Tibial nerve (tissue), 4 donors: ENCODE measurements around the gene CACTIN. TPM values are rescaled to one million over a fixed set of nuclear protein-coding genes. Genes with fewer than 3 reads are reported as not detected.
"Not testable (repeated sequence)": the region's sequence is repeated elsewhere in the genome, so short reads cannot be mapped to it uniquely, and the experiment has no call there.

Experiments used
- DNase-seq, 2 donors: peaks; one replicate each; pipeline ENCODE4 v3.0.0-alpha.2; 2019; ENCODE audit warnings: low spot score in 2 of 2
- H3K27ac ChIP-seq, 4 donors: fragments of 200-600 bp; sonication (generic) in 3 of 4; one replicate each; pipeline ENCODE4 v1.5.1; 2017 to 2019; ENCODE audit warnings: mild to moderate bottlenecking in 1 of 4
- H3K27me3 ChIP-seq, 2 donors: fragments of 200-600 bp; sonication (generic) in 1 of 2; one replicate each; pipeline versions ENCODE4 v1.5.1 to v1.6.0; 2017 to 2019
- H3K36me3 ChIP-seq, 3 donors: fragments of 200-600 bp; sonication (generic); one replicate each; pipeline ENCODE4 v1.5.1; 2018 to 2019
- H3K4me1 ChIP-seq, 4 donors: fragments of 200-600 bp; sonication (generic) in 3 of 4; one replicate each; pipeline ENCODE4 v1.5.1; 2017 to 2019
- H3K4me3 ChIP-seq, 4 donors: fragments of 200-600 bp; sonication (generic) in 3 of 4; one replicate each; pipeline ENCODE4 v1.5.1; 2017 to 2019; ENCODE audit warnings: mild to moderate bottlenecking in 1 of 4, moderate library complexity in 1 of 4
- H3K9me3 ChIP-seq, 4 donors: fragments of 200-600 bp; sonication (generic) in 3 of 4; one replicate each; pipeline ENCODE4 v1.5.1; 2017 to 2019
- CTCF ChIP-seq, 5 experiments: fragments of 200-600 bp in 3 of 5; fragments of 450-650 bp in 2 of 5; sonication (generic) in 3 of 5; IDR thresholded peaks; one replicate each; pipeline ENCODE4 v1.5.1; 2016 to 2019; ENCODE audit warnings: antibody characterized with exemption in 5 of 5, mild to moderate bottlenecking in 3 of 5, moderate library complexity in 2 of 5
- EP300 ChIP-seq, 2 donors: sonication (generic); formaldehyde crosslinking; IDR thresholded peaks; one replicate each; pipeline ENCODE4 v1.6.1; 2017; ENCODE audit warnings: antibody characterized with exemption in 2 of 2, mild to moderate bottlenecking in 1 of 2
- POLR2A ChIP-seq, 2 donors: fragments of 450-650 bp; IDR thresholded peaks; one replicate each; pipeline ENCODE4 v1.6.1; 2017; ENCODE audit warnings: antibody characterized with exemption in 2 of 2, mild to moderate bottlenecking in 2 of 2, moderate library complexity in 2 of 2
- WGBS, 2 donors: methylation state at CpG; one replicate each; pipeline ENCODE4 v1.1.5; 2018; 5-methylcytosine and 5-hydroxymethylcytosine counted together
- total RNA-seq, 4 donors: library from RNA; depleted of rRNA; stranded (reverse); fragments of >200 nt; gene quantifications; one replicate each; pipeline ENCODE4 v1.1.0, GENCODE V29; 2016

CACTIN gene
- total RNA-seq, 4 donors from 2014 or later, result 22.9 to 59.1 (median 42.7) TPM

DNA sequence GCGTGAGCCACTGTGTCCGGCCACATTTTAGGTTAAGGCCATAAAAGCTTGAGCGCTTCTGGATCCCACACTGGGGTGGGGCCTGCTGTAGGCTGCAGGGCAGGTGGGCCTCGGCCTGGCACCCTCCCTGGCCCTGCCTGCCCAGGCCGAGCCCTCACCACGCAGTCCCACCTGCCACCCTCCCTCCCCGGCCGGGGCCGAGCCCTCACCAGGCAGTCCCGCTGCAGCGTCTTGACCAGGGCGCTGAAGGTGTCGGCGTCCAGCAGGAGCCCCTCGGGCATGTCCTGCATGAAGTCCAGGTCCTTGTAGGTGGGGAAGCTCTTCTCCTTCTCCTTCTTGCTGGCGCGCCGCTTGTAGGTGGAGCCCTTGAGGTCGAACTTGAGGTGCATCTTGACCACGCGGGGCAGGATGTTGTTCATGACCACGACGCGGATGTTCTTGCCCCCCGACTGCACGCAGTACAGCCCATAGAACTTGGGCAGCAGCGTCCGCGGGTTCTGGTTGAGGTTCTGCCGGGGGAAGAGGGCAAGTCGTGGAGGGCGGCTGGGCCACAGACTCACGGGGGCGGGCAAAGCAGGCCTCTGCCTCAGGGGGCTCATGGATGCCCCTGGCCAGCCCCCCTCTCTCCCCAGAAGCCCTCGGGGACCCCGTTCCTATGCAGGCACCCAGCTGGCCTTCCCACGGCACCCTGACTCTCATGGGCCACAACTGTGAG, 26.6 kb upstream of the CACTIN start:
- TF ChIP-seq CTCF (IDR thresholded peaks at IDR 0.05) (no peak), POLR2A (IDR thresholded peaks at IDR 0.05) (no peak)
- H3K27me3 ChIP-seq, result no peaks in the 10 kb centered on the region
- 89 to 93% methylated on average over 21 to 34 of the region's 37 CpGs for WGBS, 2 donors
- DNase-seq, result no peak
- H3K36me3 ChIP-seq, result peaks cover 7 to 86% (median 16%) of the 10 kb centered on the region in 3 donors
- H3K4me1 ChIP-seq, result peaks cover 0 to 10% (median 0%) of the 10 kb centered on the region in 4 donors
- no peak overlapping the region for H3K27ac ChIP-seq
- H3K4me3 ChIP-seq, result no peak overlapping the region
- H3K9me3 ChIP-seq, result no peaks in the 10 kb centered on the region

- no peak for DNase-seq
- WGBS, 2 donors, result 90 to 93% methylated on average over 14 of the region's 14 CpGs
- Histone ChIP-seq H3K27ac (no peak overlapping the region), H3K9me3 (no peaks in the 10 kb centered on the region), H3K4me3 (no peak overlapping the region), H3K36me3 (peaks cover 7 to 85% (median 16%) of the 10 kb centered on the region in 3 donors), H3K4me1 (peaks cover 0 to 10% (median 0%) of the 10 kb centered on the region in 4 donors), H3K27me3 (no peaks in the 10 kb centered on the region)
- TF ChIP-seq POLR2A (IDR thresholded peaks at IDR 0.05) (no peak), CTCF (IDR thresholded peaks at IDR 0.05) (no peak)
These were observed 25.8 kb upstream of the CACTIN start for GRCh38 chr19:3652422-3652821.

DNA sequence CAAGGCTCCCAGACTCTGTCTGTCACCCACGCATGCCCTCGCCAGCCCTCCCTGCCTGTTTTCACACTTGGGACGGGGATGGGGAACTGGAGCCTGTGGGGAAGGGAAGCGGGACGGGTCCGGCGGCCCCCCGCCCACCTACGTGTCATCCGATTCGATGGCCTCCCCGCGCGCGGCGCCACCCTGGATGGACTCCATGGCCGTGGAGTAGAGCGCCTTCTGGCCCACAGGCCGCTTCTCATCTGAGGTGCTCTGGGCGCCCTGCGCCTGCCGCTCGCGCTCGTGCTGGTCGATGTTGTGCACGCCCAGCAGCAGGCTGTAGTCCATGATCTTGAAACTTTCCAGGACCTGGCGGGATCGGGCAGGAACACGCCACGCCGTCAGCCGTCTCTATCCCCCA, 25.1 kb upstream of the CACTIN start:
- Histone ChIP-seq H3K27ac (no peak overlapping the region), H3K4me1 (peaks cover 0 to 10% (median 0%) of the 10 kb centered on the region in 4 donors), H3K9me3 (no peaks in the 10 kb centered on the region), H3K4me3 (no peak overlapping the region), H3K36me3 (peaks cover 7 to 85% (median 16%) of the 10 kb centered on the region in 3 donors), H3K27me3 (no peaks in the 10 kb centered on the region)
- WGBS, 2 donors, result 94 to 96% methylated on average over 27 to 33 of the region's 33 CpGs
- TF ChIP-seq EP300 (IDR thresholded peaks at IDR 0.05), result no peak
- DNase-seq, result no peak

- no peak overlapping the region for H3K4me3 ChIP-seq
- no peaks in the 10 kb centered on the region for H3K9me3 ChIP-seq
These were observed 23.3 kb upstream of the CACTIN start for GRCh38 chr19:3649888-3650287.

GRCh38 chr19:3648037-3648905, 21.7 kb upstream of the CACTIN start:
- no peaks in the 10 kb centered on the region for H3K27me3 ChIP-seq
- H3K36me3 ChIP-seq, result peaks cover 7 to 89% (median 12%) of the 10 kb centered on the region in 3 donors
- H3K9me3 ChIP-seq, result no peaks in the 10 kb centered on the region
- DNase-seq, result no peak
- H3K27ac ChIP-seq, result no peak overlapping the region
- no peak overlapping the region for H3K4me3 ChIP-seq
- 92 to 94% methylated on average over 10 to 24 of the region's 33 CpGs for WGBS, 2 donors
- TF ChIP-seq EP300 (IDR thresholded peaks at IDR 0.05) (no peak), POLR2A (IDR thresholded peaks at IDR 0.05) (no peak)
- H3K4me1 ChIP-seq, result peaks cover 0 to 30% (median 0%) of the 10 kb centered on the region in 4 donors

More at GRCh38 chr19:3649888-3650287, 23.3 kb upstream of the CACTIN start:
- TF ChIP-seq CTCF (IDR thresholded peaks at IDR 0.05) (no peak), POLR2A (IDR thresholded peaks at IDR 0.05) (no peak), EP300 (IDR thresholded peaks at IDR 0.05) (no peak)
- no peak for DNase-seq
- Histone ChIP-seq H3K36me3 (peaks cover 7 to 85% (median 16%) of the 10 kb centered on the region in 3 donors), H3K27ac (peak overlapping the region in 2 of 4 donors; percentile 24 to 52), H3K27me3 (no peaks in the 10 kb centered on the region), H3K4me1 (peaks cover 0 to 18% (median 0%) of the 10 kb centered on the region in 4 donors)
- WGBS, 2 donors, result 87 to 91% methylated on average over 6 to 10 of the region's 16 CpGs

GRCh38 chr19:3647102-3647501, 20.5 kb upstream of the CACTIN start:
- 90 to 97% methylated on average over 5 of the region's 5 CpGs for WGBS, 2 donors
- H3K9me3 ChIP-seq, H3K4me3 ChIP-seq, H3K27ac ChIP-seq, H3K27me3 ChIP-seq, DNase-seq: not testable (repeated sequence)
- peaks cover 0 to 30% (median 0%) of the 10 kb centered on the region in 4 donors for H3K4me1 ChIP-seq
- peaks cover 3 to 89% (median 7%) of the 10 kb centered on the region in 3 donors for H3K36me3 ChIP-seq
